CD4-positive, alpha-beta T cell treated with Interferon gamma for 1 hour (primary cell): ENCODE data around the gene CDC25B.
"Not testable (repeated sequence)": the region's sequence is repeated elsewhere in the genome, so short reads cannot be mapped to it uniquely, and the experiment has no call there.

ENCODE experiments used
- DNase-seq: peaks from one replicate; pipeline ENCODE4 v3.0.0-alpha.2; 2020

CDC25B gene

GRCh38 chr20:3786665-3787323 is 9.3 kb upstream of the CDC25B start, which contains the start of gene CENPB:
CENPB (minus strand) TSS chr20:3786740; CDS start chr20:3786483, 257 bp downstream.
- peak; percentile 88 for DNase-seq

GRCh38 chr20:3787324-3788014 is 8.6 kb upstream of the CDC25B start:
- no peak for DNase-seq

- DNase-seq = no peak
Measured at GRCh38 chr20:3788685-3789155, 7.4 kb upstream of the CDC25B start.

- DNase-seq = not testable (repeated sequence)
Measured at GRCh38 chr20:3789201-3789600, 6.9 kb upstream of the CDC25B start.

- DNase-seq = not testable (repeated sequence)
Measured at GRCh38 chr20:3794168-3794567, 1.9 kb upstream of the CDC25B start.

- no peak for DNase-seq
Measured at GRCh38 chr20:3794701-3795420, 1.2 kb upstream of the CDC25B start.

- DNase-seq = no peak
Measured at GRCh38 chr20:3796477-3797225, 541 bp downstream of the CDC25B start.

GRCh38 chr20:3797226-3797545 is 1.1 kb downstream of the CDC25B start:
- DNase-seq = no peak

GRCh38 chr20:3797592-3798372 is 1.7 kb downstream of the CDC25B start:
- DNase-seq = no peak

GRCh38 chr20:3798373-3798768 is 2.3 kb downstream of the CDC25B start:
- DNase-seq = no peak

- no peak for DNase-seq
Measured at GRCh38 chr20:3798908-3799248, 2.8 kb downstream of the CDC25B start.

- DNase-seq = no peak
Measured at GRCh38 chr20:3800256-3800877, 4.3 kb downstream of the CDC25B start.

- no peak for DNase-seq
Measured at GRCh38 chr20:3800878-3801260, 4.8 kb downstream of the CDC25B start.

- no peak for DNase-seq
Measured at GRCh38 chr20:3801299-3801698, 5.2 kb downstream of the CDC25B start.

GRCh38 chr20:3801846-3802245 is 5.7 kb downstream of the CDC25B start:
- no peak for DNase-seq

- DNase-seq = no peak
Measured at GRCh38 chr20:3802524-3803239, 6.6 kb downstream of the CDC25B start.

- no peak for DNase-seq
Measured at GRCh38 chr20:3803289-3803688, 7.2 kb downstream of the CDC25B start.

GRCh38 chr20:3803854-3804253 is 7.7 kb downstream of the CDC25B start:
- DNase-seq = no peak

- no peak for DNase-seq
Measured at GRCh38 chr20:3804254-3804751, 8.2 kb downstream of the CDC25B start.

GRCh38 chr20:3804781-3805180 is 8.7 kb downstream of the CDC25B start:
- no peak for DNase-seq

- DNase-seq = no peak
Measured at GRCh38 chr20:3808544-3808943, 12.4 kb downstream of the CDC25B start.
